Measurements from ENCODE around the gene ATG4B. TPM values are rescaled to one million over a fixed set of nuclear protein-coding genes. Genes with fewer than 3 reads are reported as not detected.

The ATG4B gene
- total RNA-seq, 1 donor from 2014 or later = 62.7 TPM

- no peak for TF ChIP-seq CTCF (IDR thresholded peaks at IDR 0.05)
- Histone ChIP-seq H3K36me3 (peaks cover 5% of the 10 kb centered on the region), H3K27ac (no peak overlapping the region), H3K4me1 (peaks cover 19% of the 10 kb centered on the region), H3K9me3 (no peaks in the 10 kb centered on the region), H3K4me3 (no peak overlapping the region), H3K27me3 (ENCODE audit: low read depth) (no peaks in the 10 kb centered on the region)
- DNase-seq = no peak
- ATAC-seq = no peak
- intact Hi-C loops (cut with DNase I) = no loop called here
Measured at GRCh38 chr2:241615522-241616052, 21.9 kb upstream of the ATG4B start.

- Histone ChIP-seq H3K9me3 (no peaks in the 10 kb centered on the region), H3K4me1 (peaks cover 19% of the 10 kb centered on the region), H3K27me3 (ENCODE audit: low read depth) (no peaks in the 10 kb centered on the region), H3K4me3 (peak overlapping the region; percentile 47), H3K36me3 (peaks cover 5% of the 10 kb centered on the region), H3K27ac (no peak overlapping the region)
- DNase-seq (no peak), ATAC-seq (peak; percentile 51 to 67)
- no peak for TF ChIP-seq CTCF (IDR thresholded peaks at IDR 0.05)
- intact Hi-C loops (cut with DNase I) = no loop called here
Measured at GRCh38 chr2:241616168-241617125, 21.0 kb upstream of the ATG4B start.

GRCh38 chr2:241617431-241618154 lies 19.9 kb upstream of the ATG4B start:
- no peak for TF ChIP-seq CTCF (IDR thresholded peaks at IDR 0.05)
- peak overlapping the region; percentile 47 for H3K4me3 ChIP-seq
- H3K4me1 ChIP-seq = peaks cover 17% of the 10 kb centered on the region
- no peaks in the 10 kb centered on the region for H3K27me3 ChIP-seq (ENCODE audit: low read depth)
- H3K9me3 ChIP-seq = no peaks in the 10 kb centered on the region
- ATAC-seq (peak; percentile 52 to 83), DNase-seq (peak; percentile 61)
- H3K36me3 ChIP-seq = peaks cover 5% of the 10 kb centered on the region
- intact Hi-C loops (cut with DNase I) = no loop called here
- H3K27ac ChIP-seq = peak overlapping the region; percentile 70

- no peaks in the 10 kb centered on the region for H3K9me3 ChIP-seq
- H3K36me3 ChIP-seq = peaks cover 5% of the 10 kb centered on the region
- DNase-seq (no peak), ATAC-seq (no peak)
- no peak for TF ChIP-seq CTCF (IDR thresholded peaks at IDR 0.05)
- H3K4me1 ChIP-seq = peaks cover 16% of the 10 kb centered on the region
- H3K27ac ChIP-seq = peak overlapping the region; percentile 70
- no peaks in the 10 kb centered on the region for H3K27me3 ChIP-seq (ENCODE audit: low read depth)
- H3K4me3 ChIP-seq = no peak overlapping the region
- intact Hi-C loops (cut with DNase I) = no loop called here
Measured at GRCh38 chr2:241618296-241618805, 19.1 kb upstream of the ATG4B start.

GRCh38 chr2:241618829-241619228 lies 18.7 kb upstream of the ATG4B start:
- Histone ChIP-seq H3K27me3 (ENCODE audit: low read depth) (no peaks in the 10 kb centered on the region), H3K4me3 (no peak overlapping the region), H3K36me3 (peaks cover 5% of the 10 kb centered on the region), H3K9me3 (no peaks in the 10 kb centered on the region), H3K4me1 (peaks cover 16% of the 10 kb centered on the region), H3K27ac (no peak overlapping the region)
- intact Hi-C loops (cut with DNase I) = no loop called here
- TF ChIP-seq CTCF (IDR thresholded peaks at IDR 0.05) = no peak
- DNase-seq = no peak
- no peak for ATAC-seq

Measured in lower lobe of right lung (tissue), 2 donors.